Activated CD8-positive, alpha-beta T cell treated with anti-CD3 and anti-CD28 coated beads, Interleukin-2, amount 10 ng/mL, durations not matched to agents 7 days and 5 days (primary cell): ENCODE data around the gene MYOG. TPM values are rescaled to one million over a fixed set of nuclear protein-coding genes. Genes with fewer than 3 reads are reported as not detected.
A peak's percentile ranks its signal among the peaks of the same experiment; 100 is the strongest.

ENCODE experiments used
- ATAC-seq: fragments of 150-1000 bp; cut with Tn5 transposase; one replicate; pipeline ENCODE4 v1.10.0; 2021; ENCODE audit warnings: moderate library complexity
- CTCF ChIA-PET: fragments of 350-600 bp; sonication (Branson Sonifier 250); formaldehyde crosslinking; loops from one replicate; lab custom pipeline; 2021; ENCODE audit warnings: antibody characterized with exemption; lab: Charles Lee
- POLR2A ChIA-PET: fragments of 350-600 bp; sonication (Branson Sonifier 250); formaldehyde crosslinking; loops from one replicate; lab custom pipeline; 2021; ENCODE audit warnings: antibody characterized with exemption; lab: Charles Lee
- DNase-seq: peaks from one replicate; pipeline ENCODE4 v3.0.0-alpha.2; 2020
- H3K27ac Mint-ChIP-seq: one replicate; pipeline ENCODE4 v1.8.0; 2021; ENCODE audit warnings: mild to moderate bottlenecking, mixed read lengths
- H3K27me3 Mint-ChIP-seq: one replicate; pipeline ENCODE4 v1.8.0; 2021; ENCODE audit warnings: low read depth, mixed read lengths
- H3K36me3 Mint-ChIP-seq: one replicate; pipeline ENCODE4 v1.8.0; 2021; ENCODE audit warnings: low read depth, mixed read lengths
- H3K4me1 Mint-ChIP-seq: one replicate; pipeline ENCODE4 v1.8.0; 2021; ENCODE audit warnings: low read depth, mixed read lengths
- H3K4me3 Mint-ChIP-seq: one replicate; pipeline ENCODE4 v1.8.0; 2021; ENCODE audit warnings: mild to moderate bottlenecking, mixed read lengths
- H3K9me3 Mint-ChIP-seq: one replicate; pipeline ENCODE4 v1.8.0; 2022; ENCODE audit warnings: mixed read lengths; ENCODE audit not compliant: insufficient read depth
- total RNA-seq, 2 experiments: library from RNA; stranded (reverse); gene quantifications; one replicate each; pipeline ENCODE4 v1.2.3, GENCODE V29; 2021

MYOG gene
- total RNA-seq, 2 experiments from 2014 or later = not detected

- Mint-ChIP-seq H3K4me3 (peak overlapping the region; percentile 22), H3K27ac (no peak overlapping the region), H3K27me3 (peaks cover 33% of the 10 kb centered on the region), H3K36me3 (peaks cover 6% of the 10 kb centered on the region), H3K4me1 (peaks cover 10% of the 10 kb centered on the region), H3K9me3 (no peaks in the 10 kb centered on the region)
- POLR2A ChIA-PET = no interaction called here
- DNase-seq (no peak), ATAC-seq (peak; percentile 88)
- CTCF ChIA-PET = interaction anchor here (1.8 kb wide), 1 partner anchor 97 kb away, joined by 6 read pairs; no protein-coding TSS in a partner anchor
Measured at GRCh38 chr1:203075236-203076030, 10.4 kb downstream of the MYOG start.

GRCh38 chr1:203074610-203075009 lies 11.2 kb downstream of the MYOG start:
- Mint-ChIP-seq H3K9me3 (no peaks in the 10 kb centered on the region), H3K36me3 (peaks cover 6% of the 10 kb centered on the region), H3K27ac (no peak overlapping the region), H3K4me3 (no peak overlapping the region), H3K4me1 (peaks cover 10% of the 10 kb centered on the region), H3K27me3 (peaks cover 31% of the 10 kb centered on the region)
- no peak for DNase-seq
- CTCF ChIA-PET = no interaction called here
- POLR2A ChIA-PET = no interaction called here
- ATAC-seq = no peak

GRCh38 chr1:203073469-203073868 lies 12.3 kb downstream of the MYOG start:
- H3K27me3 Mint-ChIP-seq = peaks cover 27% of the 10 kb centered on the region
- CTCF ChIA-PET = interaction anchor here (0.9 to 1.6 kb wide), 3 partner anchors 9 to 143 kb away, joined by 3 to 5 read pairs (median 4); no protein-coding TSS in a partner anchor
- POLR2A ChIA-PET = interaction anchor here (0.6 kb wide), 1 partner anchor 195 kb away, joined by 3 read pairs; no protein-coding TSS in a partner anchor
- no peaks in the 10 kb centered on the region for H3K9me3 Mint-ChIP-seq
- no peak overlapping the region for H3K4me3 Mint-ChIP-seq
- H3K36me3 Mint-ChIP-seq = peaks cover 6% of the 10 kb centered on the region
- peaks cover 13% of the 10 kb centered on the region for H3K4me1 Mint-ChIP-seq
- no peak overlapping the region for H3K27ac Mint-ChIP-seq
- ATAC-seq = no peak
- DNase-seq = no peak

GRCh38 chr1:203072911-203073310 lies 12.9 kb downstream of the MYOG start:
- H3K4me3 Mint-ChIP-seq = no peak overlapping the region
- H3K27ac Mint-ChIP-seq = no peak overlapping the region
- H3K27me3 Mint-ChIP-seq = peaks cover 23% of the 10 kb centered on the region
- DNase-seq (no peak), ATAC-seq (no peak)
- peaks cover 13% of the 10 kb centered on the region for H3K4me1 Mint-ChIP-seq
- no peaks in the 10 kb centered on the region for H3K9me3 Mint-ChIP-seq
- H3K36me3 Mint-ChIP-seq = peaks cover 6% of the 10 kb centered on the region
- CTCF ChIA-PET = interaction anchor here (0.6 to 1.6 kb wide), 3 partner anchors 10 to 697 kb away, joined by 4 to 5 read pairs (median 4); no protein-coding TSS in a partner anchor
- POLR2A ChIA-PET = interaction anchor here (0.6 kb wide), 1 partner anchor 195 kb away, joined by 3 read pairs; no protein-coding TSS in a partner anchor

- H3K4me3 Mint-ChIP-seq = no peak overlapping the region
- no peak for ATAC-seq
- CTCF ChIA-PET = interaction anchor here (0.6 to 1.6 kb wide), 2 partner anchors 10 to 12 kb away, joined by 3 to 4 read pairs; no protein-coding TSS in a partner anchor
- peaks cover 6% of the 10 kb centered on the region for H3K36me3 Mint-ChIP-seq
- H3K27ac Mint-ChIP-seq = no peak overlapping the region
- POLR2A ChIA-PET = no interaction called here
- H3K4me1 Mint-ChIP-seq = peaks cover 13% of the 10 kb centered on the region
- H3K27me3 Mint-ChIP-seq = peaks cover 16% of the 10 kb centered on the region
- no peak for DNase-seq
- no peaks in the 10 kb centered on the region for H3K9me3 Mint-ChIP-seq
Measured at GRCh38 chr1:203072002-203072602, 13.7 kb downstream of the MYOG start.

- Mint-ChIP-seq H3K27me3 (peaks cover 3% of the 10 kb centered on the region), H3K4me3 (no peak overlapping the region), H3K27ac (no peak overlapping the region), H3K36me3 (peaks cover 2% of the 10 kb centered on the region), H3K9me3 (no peaks in the 10 kb centered on the region), H3K4me1 (peaks cover 3% of the 10 kb centered on the region)
- ATAC-seq = no peak
- POLR2A ChIA-PET = no interaction called here
- DNase-seq = no peak
- CTCF ChIA-PET = interaction anchor here (0.9 to 2.8 kb wide), 5 partner anchors 12 to 198 kb away, joined by 3 to 10 read pairs (median 3); no protein-coding TSS in a partner anchor
Measured at GRCh38 chr1:203069030-203069747, 16.6 kb downstream of the MYOG start.

GRCh38 chr1:203066965-203067364 lies 18.8 kb downstream of the MYOG start:
- H3K27ac Mint-ChIP-seq = no peak overlapping the region
- CTCF ChIA-PET = interaction anchor here (1.2 to 2.8 kb wide), 4 partner anchors 10 to 200 kb away, joined by 3 to 13 read pairs (median 5); no protein-coding TSS in a partner anchor
- no peak overlapping the region for H3K4me3 Mint-ChIP-seq
- peaks cover 2% of the 10 kb centered on the region for H3K36me3 Mint-ChIP-seq
- POLR2A ChIA-PET = no interaction called here
- no peaks in the 10 kb centered on the region for H3K9me3 Mint-ChIP-seq
- no peak for DNase-seq
- H3K4me1 Mint-ChIP-seq = peaks cover 8% of the 10 kb centered on the region
- no peak for ATAC-seq
- no peaks in the 10 kb centered on the region for H3K27me3 Mint-ChIP-seq

- ChIA-PET CTCF (interaction anchor here (1.2 to 2.2 kb wide), 3 partner anchors 9 to 149 kb away, joined by 3 to 13 read pairs (median 4); no protein-coding TSS in a partner anchor), POLR2A (no interaction called here)
- Mint-ChIP-seq H3K9me3 (no peaks in the 10 kb centered on the region), H3K27ac (no peak overlapping the region), H3K27me3 (no peaks in the 10 kb centered on the region), H3K4me3 (no peak overlapping the region), H3K4me1 (peaks cover 8% of the 10 kb centered on the region), H3K36me3 (no peaks in the 10 kb centered on the region)
- no peak for ATAC-seq
- DNase-seq = no peak
Measured at GRCh38 chr1:203065986-203066385, 19.8 kb downstream of the MYOG start.

- ATAC-seq (no peak), DNase-seq (no peak)
- no peaks in the 10 kb centered on the region for H3K9me3 Mint-ChIP-seq
- ChIA-PET POLR2A (no interaction called here), CTCF (interaction anchor here (2.2 kb wide), 1 partner anchor 26 kb away, joined by 13 read pairs; no protein-coding TSS in a partner anchor)
- peaks cover 8% of the 10 kb centered on the region for H3K4me1 Mint-ChIP-seq
- H3K36me3 Mint-ChIP-seq = no peaks in the 10 kb centered on the region
- H3K27ac Mint-ChIP-seq = no peak overlapping the region
- H3K27me3 Mint-ChIP-seq = no peaks in the 10 kb centered on the region
- H3K4me3 Mint-ChIP-seq = no peak overlapping the region
Measured at GRCh38 chr1:203065191-203065590, 20.6 kb downstream of the MYOG start.

- ChIA-PET CTCF (interaction anchor here (1.0 to 1.2 kb wide), 3 partner anchors 23 to 153 kb away, joined by 3 to 4 read pairs (median 3); no protein-coding TSS in a partner anchor), POLR2A (no interaction called here)
- peaks cover 5% of the 10 kb centered on the region for H3K4me1 Mint-ChIP-seq
- ATAC-seq (no peak), DNase-seq (no peak)
- no peaks in the 10 kb centered on the region for H3K27me3 Mint-ChIP-seq
- H3K27ac Mint-ChIP-seq = no peak overlapping the region
- no peak overlapping the region for H3K4me3 Mint-ChIP-seq
- H3K36me3 Mint-ChIP-seq = no peaks in the 10 kb centered on the region
- H3K9me3 Mint-ChIP-seq = no peaks in the 10 kb centered on the region
Measured at GRCh38 chr1:203063287-203063686, 22.5 kb downstream of the MYOG start.

GRCh38 chr1:203060115-203060514 lies 25.7 kb downstream of the MYOG start:
- H3K27me3 Mint-ChIP-seq = no peaks in the 10 kb centered on the region
- peaks cover 5% of the 10 kb centered on the region for H3K4me1 Mint-ChIP-seq
- DNase-seq (no peak), ATAC-seq (no peak)
- ChIA-PET POLR2A (no interaction called here), CTCF (interaction anchor here (3.8 kb wide), 1 partner anchor 20 kb away, joined by 17 read pairs; no protein-coding TSS in a partner anchor)
- H3K9me3 Mint-ChIP-seq = no peaks in the 10 kb centered on the region
- H3K36me3 Mint-ChIP-seq = peaks cover 3% of the 10 kb centered on the region
- H3K4me3 Mint-ChIP-seq = no peak overlapping the region
- H3K27ac Mint-ChIP-seq = no peak overlapping the region
